Heart left ventricle (tissue), 13 donors: ENCODE data around the gene PLA2G2D.

Source experiments
- POLR2A ChIP-seq, 2 donors: fragments of 450-650 bp; IDR thresholded peaks; one replicate each; pipeline ENCODE4 v1.6.1; 2017; ENCODE audit warnings: antibody characterized with exemption in 2 of 2, mild to moderate bottlenecking in 2 of 2, moderate library complexity in 2 of 2
- TF ChIP-seq, protein P1 (sequence below), 12 donors: fragments of 200-600 bp; sonication (generic) in 4 of 12; IDR thresholded peaks; one replicate each; pipeline versions ENCODE4 v1.5.0 to v1.8.0; 2018 to 2022; ENCODE audit warnings: antibody characterized with exemption in 12 of 12, mild to moderate bottlenecking in 5 of 12
- donor health status: ischemic (EF 13 %, LVEDD 7.1; RV severe dilation, severe dysfunction).
- donor health status: DM: no; HTN: yes; CAD: no.
- donor health status: DM: no; HTN: no; CAD: no.
- donor health status: ischemic (EF 25% LVEDD 6.9; RV normal size, moderate dysfunction).
- donor health status: ischemic (EF 25% LVEDD 5.7; RV mildly dilated, moderate dysfunction).
- donor health status: ischemic (EF 35%, LVEDD 5.7; RV mildly dilated, moderate dysfunction).
- donor health status: nonischemic (EF 11% LVEDD 7.7; RV severe dilation, severe dysfunction).
- donor health status: DM: yes; HTN: yes; CAD: no.
- donor health status: PGD.
- donor health status: ischemic (EF 29% LVEDD 5.4; RV normal size, mild dysfunction).
- donor health status: nonischemic (EF 23%, LVEDD 6.1; RV moderate dilation, normal function).

GRCh38 chr1:20126806-20127440 lies 7.6 kb upstream of the PLA2G2D start:
- TF ChIP-seq POLR2A (IDR thresholded peaks at IDR 0.05), result no peak
- TF ChIP-seq, protein P1, sequence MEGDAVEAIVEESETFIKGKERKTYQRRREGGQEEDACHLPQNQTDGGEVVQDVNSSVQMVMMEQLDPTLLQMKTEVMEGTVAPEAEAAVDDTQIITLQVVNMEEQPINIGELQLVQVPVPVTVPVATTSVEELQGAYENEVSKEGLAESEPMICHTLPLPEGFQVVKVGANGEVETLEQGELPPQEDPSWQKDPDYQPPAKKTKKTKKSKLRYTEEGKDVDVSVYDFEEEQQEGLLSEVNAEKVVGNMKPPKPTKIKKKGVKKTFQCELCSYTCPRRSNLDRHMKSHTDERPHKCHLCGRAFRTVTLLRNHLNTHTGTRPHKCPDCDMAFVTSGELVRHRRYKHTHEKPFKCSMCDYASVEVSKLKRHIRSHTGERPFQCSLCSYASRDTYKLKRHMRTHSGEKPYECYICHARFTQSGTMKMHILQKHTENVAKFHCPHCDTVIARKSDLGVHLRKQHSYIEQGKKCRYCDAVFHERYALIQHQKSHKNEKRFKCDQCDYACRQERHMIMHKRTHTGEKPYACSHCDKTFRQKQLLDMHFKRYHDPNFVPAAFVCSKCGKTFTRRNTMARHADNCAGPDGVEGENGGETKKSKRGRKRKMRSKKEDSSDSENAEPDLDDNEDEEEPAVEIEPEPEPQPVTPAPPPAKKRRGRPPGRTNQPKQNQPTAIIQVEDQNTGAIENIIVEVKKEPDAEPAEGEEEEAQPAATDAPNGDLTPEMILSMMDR (IDR thresholded peaks at IDR 0.05), result no peak
